Epithelial cell of proximal tubule (primary cell): ENCODE results near the gene SURF2. TPM values are rescaled to one million over a fixed set of nuclear protein-coding genes. Genes with fewer than 3 reads are reported as not detected.

Experiments
- DNase-seq: peaks from one replicate; pipeline ENCODE4 v3.0.0-alpha.2; 2011; ENCODE audit warnings: low read depth
- H3K4me3 ChIP-seq: 2 replicates; pipeline ENCODE4 v1.5.1; 2011; ENCODE audit warnings: low read depth, mild to moderate bottlenecking, low read length
- total RNA-seq: library from RNA; depleted of rRNA; stranded (reverse); fragments of >200 nt; gene quantifications from 2 replicates; pipeline ENCODE4 v1.2.3, GENCODE V29; 2015
- TF ChIP-seq, protein P1 (sequence below): conservative IDR thresholded peaks from 2 replicates; pipeline ENCODE4 v1.5.1; 2012; ENCODE audit warnings: low read depth, mild to moderate bottlenecking, low read length

The SURF2 gene
- total RNA-seq, 1 donor from 2014 or later = 27.6 TPM

DNA sequence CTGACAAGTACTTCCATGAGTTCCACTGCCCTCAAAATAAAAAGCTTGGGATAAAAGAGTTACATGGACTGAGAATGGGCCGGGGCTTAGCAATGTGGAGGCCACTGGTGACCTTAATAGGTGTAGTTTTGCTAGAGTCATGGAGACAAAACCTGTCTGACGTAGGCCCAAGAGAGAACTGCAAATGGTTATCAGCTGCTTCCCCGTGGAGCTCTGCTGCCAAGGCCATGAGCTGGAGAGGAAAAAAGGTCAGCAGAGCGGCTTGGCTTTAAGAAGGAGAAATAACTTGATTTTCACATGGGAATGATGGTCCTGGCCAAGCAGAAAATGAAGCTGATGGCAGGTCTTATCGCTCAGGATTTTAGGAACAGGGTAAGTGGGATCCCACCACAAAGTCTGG lies 16.7 kb upstream of the SURF2 start:
- TF ChIP-seq, protein P1, sequence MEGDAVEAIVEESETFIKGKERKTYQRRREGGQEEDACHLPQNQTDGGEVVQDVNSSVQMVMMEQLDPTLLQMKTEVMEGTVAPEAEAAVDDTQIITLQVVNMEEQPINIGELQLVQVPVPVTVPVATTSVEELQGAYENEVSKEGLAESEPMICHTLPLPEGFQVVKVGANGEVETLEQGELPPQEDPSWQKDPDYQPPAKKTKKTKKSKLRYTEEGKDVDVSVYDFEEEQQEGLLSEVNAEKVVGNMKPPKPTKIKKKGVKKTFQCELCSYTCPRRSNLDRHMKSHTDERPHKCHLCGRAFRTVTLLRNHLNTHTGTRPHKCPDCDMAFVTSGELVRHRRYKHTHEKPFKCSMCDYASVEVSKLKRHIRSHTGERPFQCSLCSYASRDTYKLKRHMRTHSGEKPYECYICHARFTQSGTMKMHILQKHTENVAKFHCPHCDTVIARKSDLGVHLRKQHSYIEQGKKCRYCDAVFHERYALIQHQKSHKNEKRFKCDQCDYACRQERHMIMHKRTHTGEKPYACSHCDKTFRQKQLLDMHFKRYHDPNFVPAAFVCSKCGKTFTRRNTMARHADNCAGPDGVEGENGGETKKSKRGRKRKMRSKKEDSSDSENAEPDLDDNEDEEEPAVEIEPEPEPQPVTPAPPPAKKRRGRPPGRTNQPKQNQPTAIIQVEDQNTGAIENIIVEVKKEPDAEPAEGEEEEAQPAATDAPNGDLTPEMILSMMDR = no peak

DNA sequence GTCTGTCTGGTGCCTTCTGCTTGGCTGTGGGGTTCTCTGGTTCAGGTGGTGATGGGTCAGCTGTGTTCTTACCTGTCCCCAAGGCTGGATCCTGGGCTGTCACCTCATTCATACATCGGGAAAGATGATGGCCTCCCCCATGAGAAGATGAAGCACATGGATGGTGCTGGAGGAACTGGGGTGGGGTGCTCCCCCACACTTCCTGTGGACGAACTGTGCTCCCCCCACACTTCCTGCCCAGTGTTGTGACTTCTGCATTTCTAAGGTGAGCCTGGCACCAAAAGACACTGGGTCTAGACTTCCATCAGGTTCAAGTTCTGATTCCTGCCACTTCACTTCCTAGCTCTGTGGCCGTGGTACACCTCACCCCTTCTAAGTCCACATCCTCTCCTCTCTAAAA lies 16.1 kb upstream of the SURF2 start:
- TF ChIP-seq, protein P1 = no peak
- H3K4me3 ChIP-seq = no peak overlapping the region
- no peak for DNase-seq

More for the DNA sequence above, 16.7 kb upstream of the SURF2 start:
- no peak overlapping the region for H3K4me3 ChIP-seq
- DNase-seq = no peak

DNA sequence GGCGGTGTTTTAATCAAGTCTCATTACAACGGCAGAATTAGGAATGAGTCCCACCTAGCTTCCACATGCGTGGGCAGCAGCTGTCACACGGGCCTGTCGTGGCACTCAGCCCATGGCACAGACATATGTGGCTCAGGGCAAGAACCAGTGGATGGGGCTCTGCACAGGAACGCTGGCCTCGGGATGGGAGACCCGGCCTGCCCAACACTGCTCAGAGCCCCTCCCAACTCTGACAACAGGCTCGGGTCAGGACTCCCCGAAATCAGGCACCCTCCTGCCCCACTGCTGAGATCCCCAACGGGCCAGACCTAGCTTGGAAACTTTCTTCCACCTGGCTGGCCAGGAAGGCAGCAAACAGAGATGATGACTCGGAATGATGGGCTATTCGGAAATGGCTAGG lies 15.4 kb upstream of the SURF2 start:
- no peak overlapping the region for H3K4me3 ChIP-seq
- TF ChIP-seq, protein P1 = no peak
- no peak for DNase-seq

DNA sequence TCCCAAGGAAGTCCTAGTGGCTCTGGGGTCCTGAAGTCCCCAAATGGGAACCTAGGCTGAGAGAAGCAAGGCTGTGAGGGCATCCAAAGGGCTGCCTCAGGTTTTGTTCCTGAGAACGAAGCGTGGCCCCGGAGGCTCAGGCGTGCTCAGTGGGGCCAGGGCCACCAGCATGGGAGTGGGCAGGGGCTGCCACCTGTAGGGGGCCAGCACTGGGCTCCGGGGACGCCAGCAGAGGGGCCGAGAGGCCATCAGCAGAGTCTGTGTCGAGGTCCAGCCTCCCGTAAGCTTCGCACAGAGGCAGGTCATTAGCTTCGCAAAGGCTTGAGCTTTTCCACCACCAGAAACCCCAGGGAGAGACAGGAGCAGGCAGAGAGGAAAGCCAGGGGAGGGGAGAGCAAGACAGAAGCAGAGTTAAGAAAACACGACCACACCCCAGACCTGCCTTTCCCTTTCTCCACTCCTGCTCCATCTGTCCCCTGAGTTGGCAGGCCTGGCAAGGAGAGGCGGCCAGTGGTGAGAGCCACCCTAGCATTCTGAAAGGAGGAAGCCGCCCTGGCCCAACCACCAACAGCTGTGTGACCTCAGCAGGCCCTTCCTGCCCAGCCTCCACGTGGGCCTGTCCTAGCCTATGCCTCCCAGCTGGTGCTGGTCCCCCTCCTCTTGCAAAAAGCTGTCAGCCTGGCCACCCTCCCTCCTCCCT lies 14.8 kb upstream of the SURF2 start:
- DNase-seq = no peak
- TF ChIP-seq, protein P1 = no peak
- no peak overlapping the region for H3K4me3 ChIP-seq

DNA sequence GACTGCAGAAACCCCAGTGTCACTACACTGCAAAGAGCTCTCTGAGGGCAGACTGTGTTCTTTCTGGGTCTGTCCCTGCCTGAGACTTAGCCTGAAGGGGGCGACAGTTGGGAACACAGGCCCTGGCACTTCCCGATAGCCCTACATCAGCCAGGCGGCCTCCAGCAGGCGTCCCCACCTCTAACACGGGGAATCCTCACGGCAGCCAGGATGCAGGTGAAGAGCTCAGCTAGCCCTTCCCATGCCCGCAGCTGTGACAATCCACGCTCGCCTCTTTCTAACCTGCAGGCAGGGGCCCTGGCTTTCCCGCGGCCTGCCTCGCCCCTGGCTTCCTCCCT lies 14.3 kb upstream of the SURF2 start:
- TF ChIP-seq, protein P1 = peak; percentile 42

DNA sequence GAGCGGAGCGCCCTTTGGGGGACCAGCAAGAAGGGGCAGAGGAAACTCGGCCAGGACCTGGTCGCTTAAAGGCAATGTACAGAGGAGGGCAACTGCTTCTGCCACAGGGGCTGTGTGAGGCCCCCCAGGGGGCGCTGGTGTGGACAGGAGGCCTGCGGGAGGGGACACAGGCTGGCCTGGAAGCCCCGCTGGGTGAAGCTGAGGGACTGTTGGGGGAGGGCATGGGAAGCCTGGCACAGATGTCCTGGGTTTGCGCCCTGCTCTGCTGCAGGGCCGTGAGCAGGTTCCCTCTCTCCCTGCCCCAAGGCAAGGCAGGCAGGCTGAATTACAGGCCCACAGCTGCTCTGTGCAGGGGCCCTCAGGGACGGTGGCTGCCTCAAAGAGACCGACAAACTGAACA lies 13.8 kb upstream of the SURF2 start:
- TF ChIP-seq, protein P1 = peak; percentile 41
- DNase-seq = no peak
- no peak overlapping the region for H3K4me3 ChIP-seq

More for the DNA sequence above, 14.3 kb upstream of the SURF2 start:
- no peak overlapping the region for H3K4me3 ChIP-seq
- DNase-seq = no peak

DNA sequence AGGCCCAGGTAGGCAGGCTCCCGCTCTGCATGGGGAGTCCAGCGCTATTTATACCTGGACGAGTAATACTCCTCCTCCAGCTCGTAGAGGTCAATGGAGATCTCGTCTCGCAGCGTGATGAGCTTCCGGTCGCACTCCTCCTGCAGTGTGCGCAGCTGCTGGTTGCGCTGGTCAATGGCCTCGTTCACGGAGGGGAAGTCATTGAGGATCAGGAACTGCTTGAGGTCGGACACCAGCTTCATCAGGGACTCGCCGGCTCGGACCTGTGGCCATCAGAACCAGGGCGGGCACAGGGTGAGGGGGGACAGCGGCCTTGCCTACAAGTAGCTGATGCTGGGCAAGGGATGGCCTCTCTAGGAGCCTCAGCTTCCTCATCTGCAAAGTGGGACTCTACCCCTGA lies 12.3 kb upstream of the SURF2 start:
- H3K4me3 ChIP-seq = no peak overlapping the region
- DNase-seq = no peak
- TF ChIP-seq, protein P1 = no peak
